Measurements from ENCODE around the gene P2RY8.
"Not testable (repeated sequence)": the region's sequence is repeated elsewhere in the genome, so short reads cannot be mapped to it uniquely, and the experiment has no call there.

Gene P2RY8

DNA sequence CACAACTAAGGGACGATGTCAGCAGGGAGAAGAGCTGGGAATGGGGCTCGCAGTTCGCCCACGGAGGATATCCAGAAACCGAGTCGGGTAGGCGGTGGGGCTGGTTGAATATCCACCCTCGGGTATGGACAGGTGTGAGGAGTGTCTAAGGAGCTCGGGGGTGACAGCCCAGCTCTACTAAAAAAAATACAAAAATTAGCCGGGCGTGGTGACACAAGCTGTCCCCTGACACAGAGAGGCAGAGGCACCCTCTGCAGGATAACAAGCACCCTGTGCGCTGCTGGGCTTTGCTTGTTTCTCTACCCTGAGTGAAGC lies 72.1 kb downstream of the P2RY8 start:
- no peak for DNase-seq (ENCODE audit: low read depth)

- DNase-seq (ENCODE audit: low read depth): no peak
Measured at GRCh38 chrX:1464041-1464970, 72.7 kb downstream of the P2RY8 start.

- DNase-seq (ENCODE audit: low read depth): no peak
Measured at GRCh38 chrX:1463581-1463980, 73.4 kb downstream of the P2RY8 start.

DNA sequence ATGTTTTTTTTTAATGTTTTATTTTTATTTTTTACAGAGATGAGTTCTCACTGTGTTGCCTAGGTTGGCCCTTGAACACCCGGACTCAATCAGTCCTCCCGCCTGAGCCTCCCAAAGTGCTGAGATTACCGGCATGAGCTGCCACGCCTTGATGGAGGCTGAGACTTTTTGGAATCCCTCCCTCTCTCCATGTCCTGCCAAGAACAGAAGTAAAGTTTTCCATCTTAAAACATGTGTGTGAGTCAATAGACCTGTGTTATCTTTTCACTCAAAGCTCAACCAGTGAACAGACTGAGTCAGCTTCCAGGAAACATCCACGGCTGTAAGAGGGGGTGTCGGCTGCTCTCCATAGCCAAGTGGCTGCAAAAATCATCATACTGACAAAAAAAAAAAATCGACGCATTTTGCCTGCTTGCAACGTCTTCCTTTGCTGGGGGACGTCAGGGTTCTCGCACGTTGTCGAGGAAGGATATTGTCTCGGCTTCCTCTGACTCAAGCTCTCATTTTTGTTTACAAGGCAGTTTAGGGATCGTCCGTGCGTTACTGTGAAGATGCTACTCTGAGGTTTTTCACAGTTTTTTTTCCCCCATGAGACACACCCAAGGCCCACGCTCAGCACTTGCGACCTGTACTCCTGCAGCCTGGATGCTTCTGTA lies 74.3 kb downstream of the P2RY8 start:
- DNase-seq (ENCODE audit: low read depth): peak; percentile 70

DNA sequence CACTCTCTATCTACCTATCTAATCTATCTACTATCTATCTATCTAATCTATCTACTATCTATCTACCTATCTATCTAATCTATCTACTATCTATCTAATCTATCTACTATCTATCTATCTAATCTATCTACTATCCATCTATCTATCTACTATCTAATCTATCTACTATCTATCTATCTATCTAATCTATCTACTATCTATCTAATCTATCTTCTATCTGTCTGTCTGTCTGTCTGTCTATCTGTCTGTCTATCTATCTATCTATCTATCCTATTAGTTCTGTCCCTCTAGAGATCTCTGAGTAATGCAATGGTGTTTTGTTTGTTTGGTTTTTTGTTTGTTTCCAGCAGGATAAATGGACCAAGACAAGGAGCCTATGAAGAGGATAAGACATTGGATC lies 74.9 kb downstream of the P2RY8 start:
- DNase-seq (ENCODE audit: low read depth): no peak

- no peak for DNase-seq (ENCODE audit: low read depth)
Measured at GRCh38 chrX:1455948-1456280, 81.1 kb downstream of the P2RY8 start.

- DNase-seq (ENCODE audit: low read depth): peak; percentile 83
Measured at GRCh38 chrX:1453951-1454785, 82.8 kb downstream of the P2RY8 start.

DNA sequence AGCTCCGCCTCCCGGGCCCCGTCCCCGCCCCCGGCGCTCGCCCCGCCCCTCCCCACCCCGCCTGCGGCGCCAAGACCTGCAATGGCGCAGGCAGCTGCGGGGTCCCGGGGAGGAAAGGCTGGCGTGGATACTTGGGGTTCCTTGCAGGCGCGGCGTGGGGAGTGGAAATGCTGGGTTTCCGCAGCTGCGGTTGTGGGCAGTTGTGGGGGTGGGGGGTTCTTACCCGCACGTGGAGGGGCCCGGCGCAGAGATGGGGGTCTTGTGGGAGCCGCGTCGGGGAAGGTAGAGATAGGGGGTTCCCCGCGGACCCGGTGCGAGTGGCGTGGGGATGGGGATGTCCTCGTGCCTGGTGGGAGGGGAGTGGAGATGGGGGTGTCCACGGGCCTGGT lies 83.6 kb downstream of the P2RY8 start:
- DNase-seq (ENCODE audit: low read depth): peak; percentile 74

DNA sequence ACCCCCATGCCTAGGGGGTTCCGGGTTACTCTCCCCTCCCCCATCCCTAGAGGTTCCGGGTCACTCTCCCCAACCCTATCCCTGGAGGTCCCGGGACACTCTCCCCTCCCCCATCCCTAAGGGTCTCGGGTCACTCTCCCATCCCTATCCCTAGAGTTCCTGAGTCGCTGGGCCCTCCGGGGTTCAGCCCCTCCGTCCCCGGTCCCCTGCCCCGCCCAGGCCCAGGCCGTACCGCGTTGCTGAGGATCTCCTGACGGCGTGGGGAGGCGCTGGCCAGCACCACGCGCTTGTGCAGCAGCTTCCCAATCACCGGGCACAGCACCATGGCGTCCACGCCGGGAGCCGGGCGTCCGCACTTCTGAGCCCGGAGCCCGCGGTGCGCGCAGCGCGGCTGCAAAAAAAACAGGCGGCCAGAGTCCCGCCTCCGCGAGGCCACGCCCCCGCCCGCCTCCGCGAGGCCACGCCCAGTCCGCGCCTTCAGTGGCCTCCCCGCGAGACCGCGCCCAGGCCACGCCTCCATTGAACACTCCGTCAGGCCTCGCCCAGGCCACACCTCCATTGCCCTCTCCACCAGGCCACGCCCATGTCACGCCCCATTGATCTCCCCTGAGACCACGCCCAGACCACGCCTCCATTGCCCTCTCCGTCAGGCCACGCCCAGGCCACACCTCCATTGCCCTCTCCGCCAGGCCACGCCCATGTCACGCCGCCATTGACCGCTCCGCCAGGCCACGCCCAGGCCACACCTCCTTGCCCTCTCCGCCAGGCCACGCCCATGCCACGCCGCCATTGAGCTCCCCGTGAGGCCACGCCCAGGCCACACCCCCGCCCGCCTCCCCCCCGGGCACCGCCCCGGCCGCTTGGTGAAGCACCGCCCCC lies 84.2 kb downstream of the P2RY8 start, which contains the start of gene ASMTL:
ASMTL (minus strand) TSS at position 394 of the 879 bp plus-strand sequence; CDS start at position 325, 69 bp downstream.
- DNase-seq (ENCODE audit: low read depth): peak; percentile 100

GRCh38 chrX:1451661-1452515 lies 85.1 kb downstream of the P2RY8 start:
- no peak for DNase-seq (ENCODE audit: low read depth)

- DNase-seq (ENCODE audit: low read depth): no peak
Measured at GRCh38 chrX:1451251-1451660, 85.7 kb downstream of the P2RY8 start.

DNA sequence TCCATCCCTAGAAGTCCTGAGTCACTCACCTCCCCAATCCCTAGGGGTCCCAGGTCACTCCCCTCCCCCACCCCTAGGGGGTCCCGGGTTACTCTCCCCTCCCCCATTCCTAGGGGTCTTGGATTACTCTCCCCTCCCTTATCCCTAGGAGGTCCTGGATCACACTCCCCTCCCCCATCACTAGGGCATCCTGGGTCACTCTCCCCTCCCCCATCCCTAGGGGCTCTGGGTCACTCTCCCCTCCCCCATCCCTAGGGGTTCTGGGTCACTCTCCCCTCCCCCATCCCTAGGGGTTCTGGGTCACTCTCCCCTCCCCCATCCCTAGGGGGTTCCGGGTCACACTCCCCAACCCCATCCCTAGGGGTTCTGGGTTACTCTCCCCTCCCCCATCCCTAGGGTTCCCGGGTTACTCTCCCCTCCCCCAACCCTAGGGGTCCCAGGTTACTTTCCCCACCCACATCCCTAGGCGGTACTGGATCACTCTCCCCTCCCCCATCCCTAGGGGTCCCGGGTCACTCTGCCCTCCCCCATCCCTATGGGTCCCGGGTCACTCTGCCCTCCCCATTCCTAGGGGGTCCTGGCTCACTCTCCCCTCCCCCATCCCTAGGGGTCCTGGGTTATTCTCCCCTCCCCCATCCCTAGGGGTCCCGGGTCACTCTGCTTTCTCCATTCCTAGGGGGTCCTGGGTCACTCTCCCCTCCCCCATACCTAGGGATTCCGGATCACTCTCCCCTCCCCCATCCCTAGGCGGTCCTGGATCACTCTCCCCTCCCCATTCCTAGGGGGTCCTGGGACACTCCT lies 86.4 kb downstream of the P2RY8 start:
- DNase-seq (ENCODE audit: low read depth): no peak

GRCh38 chrX:1449823-1450149 lies 87.2 kb downstream of the P2RY8 start:
- no peak for DNase-seq (ENCODE audit: low read depth)

- no peak for DNase-seq (ENCODE audit: low read depth)
Measured at GRCh38 chrX:1449036-1449822, 87.8 kb downstream of the P2RY8 start.

- not testable (repeated sequence) for DNase-seq (ENCODE audit: low read depth)
Measured at GRCh38 chrX:1448573-1449001, 88.4 kb downstream of the P2RY8 start.

DNA sequence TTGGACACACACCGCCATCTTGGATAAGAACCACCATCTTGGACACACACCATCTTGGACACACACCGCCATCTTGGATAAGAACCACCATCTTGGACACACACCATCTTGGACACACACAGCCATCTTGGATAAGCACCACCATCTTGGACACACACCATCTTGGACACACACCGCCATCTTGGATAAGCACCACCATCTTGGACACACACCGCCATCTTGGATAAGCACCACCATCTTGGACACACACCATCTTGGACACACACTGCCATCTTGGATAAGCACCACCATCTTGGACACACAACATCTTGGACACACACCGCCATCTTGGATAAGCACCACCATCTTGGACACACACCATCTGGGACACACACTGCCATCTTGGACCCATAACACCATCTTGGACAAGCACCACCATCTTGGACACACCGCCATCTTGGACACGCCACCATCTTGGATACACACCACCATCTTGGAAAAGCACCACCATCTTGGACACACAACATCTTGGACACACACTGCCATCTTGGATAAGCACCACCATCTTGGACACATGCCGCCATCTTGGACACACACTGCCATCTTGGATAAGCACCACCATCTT lies 88.9 kb downstream of the P2RY8 start:
- DNase-seq (ENCODE audit: low read depth): not testable (repeated sequence)

- DNase-seq (ENCODE audit: low read depth): not testable (repeated sequence)
Measured at GRCh38 chrX:1446984-1447968, 89.7 kb downstream of the P2RY8 start.
